SK-N-SH (cell line): ENCODE results near the gene DSCAML1. TPM values are rescaled to one million over a fixed set of nuclear protein-coding genes. Genes with fewer than 3 reads are reported as not detected.

ENCODE experiments used
- CTCF ChIA-PET: fragments of 300-600, 350-600 bp; formaldehyde crosslinking; extraction: SDS; loops from one replicate; lab custom pipeline; 2021; lab: Yijun Ruan, JAX
- POLR2A ChIA-PET: fragments of 350-600 bp; sonication (Branson Sonifier 250); formaldehyde crosslinking; extraction: SDS; loops from one replicate; lab custom pipeline; 2020; ENCODE audit warnings: antibody characterized with exemption, inconsistent platforms; lab: Yijun Ruan, JAX
- DNase-seq: peaks from one replicate; pipeline ENCODE4 v3.0.0; 2012
- H2AFZ ChIP-seq: fragments of 200-600 bp; sonication (generic); 2 replicates; pipeline ENCODE4 v1.8.1; 2016; ENCODE audit warnings: antibody characterized with exemption, mild to moderate bottlenecking, low read depth
- H3F3A ChIP-seq: fragments of 200-600 bp; sonication (generic); replicated peaks from 2 replicates; pipeline ENCODE3; 2016; ENCODE audit warnings: antibody characterized with exemption, mild to moderate bottlenecking; ENCODE audit not compliant: insufficient read depth
- H3K27ac ChIP-seq, 2 experiments: fragments of 200-500 bp in 1 of 2; fragments of 200-600 bp in 1 of 2; sonication (Bioruptor generic) in 1 of 2; sonication (generic), shearing (Covaris generic) in 1 of 2; 2 replicates each; pipeline versions ENCODE4 v1.5.1 to v1.6.1; 2014 to 2016; ENCODE audit warnings: low read depth in 2 of 2, inconsistent platforms in 1 of 2, low read length in 1 of 2, mild to moderate bottlenecking in 1 of 2, mixed read lengths in 1 of 2
- H3K27me3 ChIP-seq: fragments of 200-600 bp; sonication (generic), shearing (Covaris generic); 2 replicates; pipeline ENCODE4 v1.6.1; 2016; ENCODE audit warnings: mixed run types; ENCODE audit not compliant: insufficient read depth
- H3K36me3 ChIP-seq, 2 experiments: fragments of 200-500 bp in 1 of 2; fragments of 200-600 bp in 1 of 2; sonication (Bioruptor generic) in 1 of 2; sonication (generic) in 1 of 2; replicated peaks in 1 of 2; 2 replicates each; pipeline versions ENCODE3 to v1.5.1; 2014 to 2016; ENCODE audit warnings: low read length in 1 of 2, mild to moderate bottlenecking in 1 of 2; ENCODE audit not compliant: insufficient read depth in 2 of 2, control insufficient read depth in 1 of 2
- H3K4me1 ChIP-seq, 2 experiments: fragments of 200-500 bp in 1 of 2; fragments of 200-600 bp in 1 of 2; sonication (Bioruptor generic) in 1 of 2; sonication (generic), shearing (Covaris generic) in 1 of 2; 2 replicates each; pipeline versions ENCODE4 v1.5.1 to v1.6.1; 2014 to 2016; ENCODE audit warnings: low read depth in 1 of 2, low read length in 1 of 2, mixed run types in 1 of 2; ENCODE audit not compliant: insufficient read depth in 2 of 2, control insufficient read depth in 1 of 2
- H3K4me2 ChIP-seq: fragments of 200-600 bp; sonication (generic), shearing (Covaris generic); 2 replicates; pipeline ENCODE4 v1.6.1; 2017; ENCODE audit warnings: mixed run types
- H3K4me3 ChIP-seq, 2 experiments: fragments of 200-500 bp in 1 of 2; fragments of 200-600 bp in 1 of 2; sonication (Bioruptor generic) in 1 of 2; sonication (generic), shearing (Covaris generic) in 1 of 2; 2 replicates each; pipeline versions ENCODE4 v1.5.1 to v1.8.1; 2014 to 2016; ENCODE audit warnings: low read depth in 2 of 2, inconsistent platforms in 1 of 2, low read length in 1 of 2, mild to moderate bottlenecking in 1 of 2, mixed read lengths in 1 of 2, moderate library complexity in 1 of 2
- H3K79me2 ChIP-seq: fragments of 200-600 bp; sonication (generic); 2 replicates; pipeline ENCODE4 v1.8.1; 2017; ENCODE audit warnings: mild to moderate bottlenecking; ENCODE audit not compliant: insufficient read depth
- H3K9ac ChIP-seq: fragments of 200-600 bp; sonication (generic); 2 replicates; pipeline ENCODE4 v1.6.1; 2017; ENCODE audit warnings: mixed run types
- H3K9me2 ChIP-seq: fragments of 200-600 bp; sonication (generic); 2 replicates; pipeline ENCODE4 v1.6.1; 2017; ENCODE audit warnings: mixed run types
- H3K9me3 ChIP-seq: fragments of 200-600 bp; sonication (generic); 2 replicates; pipeline ENCODE4 v1.6.1; 2017; ENCODE audit warnings: mixed run types, mild to moderate bottlenecking, moderate library complexity
- H4K20me1 ChIP-seq: fragments of 200-600 bp; sonication (generic); 2 replicates; pipeline ENCODE4 v1.6.1; 2017; ENCODE audit warnings: mild to moderate bottlenecking, mixed run types; ENCODE audit not compliant: insufficient read depth
- CHD2 ChIP-seq: fragments of 150-350 bp; IDR thresholded peaks from 2 replicates; pipeline ENCODE4 v1.6.1; 2018; ENCODE audit warnings: low read length; ENCODE audit not compliant: partially characterized antibody
- FOSL2 ChIP-seq: IDR thresholded peaks from 2 replicates; pipeline ENCODE4 v1.4.0; 2012; ENCODE audit warnings: low read depth, mild to moderate bottlenecking, moderate library complexity, borderline replicate concordance
- FOXJ3 ChIP-seq: sonication (generic); formaldehyde crosslinking; IDR thresholded peaks from 2 replicates; pipeline ENCODE4 v1.5.1; 2020; ENCODE audit warnings: mild to moderate bottlenecking, missing genetic modification reagents
- GATA2 ChIP-seq: sonication (generic); formaldehyde crosslinking; IDR thresholded peaks from 2 replicates; pipeline ENCODE4 v1.5.0; 2020; ENCODE audit warnings: mild to moderate bottlenecking, missing genetic modification reagents
- JUND ChIP-seq: IDR thresholded peaks from 2 replicates; pipeline ENCODE4 v1.4.0; 2012
- MXI1 ChIP-seq: IDR thresholded peaks from 2 replicates; pipeline ENCODE4 v1.6.1; 2012; ENCODE audit warnings: mild to moderate bottlenecking, low read depth, low read length, improper control_type of control experiment
- NFIC ChIP-seq: IDR thresholded peaks from 2 replicates; pipeline ENCODE4 v1.4.0; 2012; ENCODE audit warnings: borderline replicate concordance
- NRF1 ChIP-seq: IDR thresholded peaks from 2 replicates; pipeline ENCODE4 v1.6.1; 2012; ENCODE audit warnings: low read depth, mild to moderate bottlenecking, low read length
- POLR2AphosphoS5 ChIP-seq: IDR thresholded peaks from 2 replicates; pipeline ENCODE4 v1.6.1; 2012; ENCODE audit warnings: low read depth, low read length
- RAD21 ChIP-seq: IDR thresholded peaks from 2 replicates; pipeline ENCODE4 v1.6.1; 2012; ENCODE audit warnings: mild to moderate bottlenecking, low read length
- RCOR1 ChIP-seq: fragments of 150-350 bp; IDR thresholded peaks from 2 replicates; pipeline ENCODE4 v1.6.1; 2017; ENCODE audit warnings: antibody characterized with exemption, low read length
- RXRA ChIP-seq: IDR thresholded peaks from 2 replicates; pipeline ENCODE4 v1.4.0; 2012; ENCODE audit warnings: low read depth, mild to moderate bottlenecking, borderline replicate concordance
- TAF1 ChIP-seq: IDR thresholded peaks from 2 replicates; pipeline ENCODE4 v1.6.1; 2012; ENCODE audit warnings: low read depth, mild to moderate bottlenecking, low read length, moderate library complexity, borderline replicate concordance
- TEAD4 ChIP-seq: IDR thresholded peaks from 2 replicates; pipeline ENCODE4 v1.4.0; 2012; ENCODE audit warnings: mild to moderate bottlenecking, borderline replicate concordance; ENCODE audit not compliant: insufficient read depth
- YY1 ChIP-seq: IDR thresholded peaks from 2 replicates; pipeline ENCODE4 v1.4.0; 2012; ENCODE audit warnings: low read depth, mild to moderate bottlenecking
- WGBS: methylation state at CpG from one replicate; pipeline ENCODE4 v1.1.6; 2017; ENCODE audit warnings: low lambda C conversion rate; 5-methylcytosine and 5-hydroxymethylcytosine counted together
- polyA plus RNA-seq, 3 experiments: library from polyadenylated mRNA; depleted of rRNA; stranded (reverse); fragments of >200 nt; gene quantifications; 2 replicates each; pipeline ENCODE4 v1.2.3, GENCODE V29; 2012
- TF ChIP-seq, protein P1 (sequence below): IDR thresholded peaks from 2 replicates; pipeline ENCODE4 v1.4.0; 2012; ENCODE audit warnings: low read depth
- TF ChIP-seq, protein P2 (sequence below): IDR thresholded peaks from 2 replicates; pipeline ENCODE4 v1.6.1; 2012; ENCODE audit warnings: mild to moderate bottlenecking, low read depth, low read length, moderate library complexity
- TF ChIP-seq, protein P3 (sequence below): fragments of 200-600 bp; sonication (generic); IDR thresholded peaks from 2 replicates; pipeline ENCODE4 v1.6.1; 2017; ENCODE audit warnings: antibody characterized with exemption, mild to moderate bottlenecking, moderate library complexity
- TF ChIP-seq, protein P4 (sequence below): IDR thresholded peaks from 2 replicates; pipeline ENCODE4; 2012
- TF ChIP-seq, protein P5 (sequence below): fragments of 150-350 bp; IDR thresholded peaks from 2 replicates; pipeline ENCODE4 v1.6.1; 2017; ENCODE audit warnings: antibody characterized with exemption, low read length, low read depth, borderline replicate concordance

Gene DSCAML1
- polyA plus RNA-seq, 1 of the 3 experiments (the other 2 are of a cell fraction), result not detected

DNA sequence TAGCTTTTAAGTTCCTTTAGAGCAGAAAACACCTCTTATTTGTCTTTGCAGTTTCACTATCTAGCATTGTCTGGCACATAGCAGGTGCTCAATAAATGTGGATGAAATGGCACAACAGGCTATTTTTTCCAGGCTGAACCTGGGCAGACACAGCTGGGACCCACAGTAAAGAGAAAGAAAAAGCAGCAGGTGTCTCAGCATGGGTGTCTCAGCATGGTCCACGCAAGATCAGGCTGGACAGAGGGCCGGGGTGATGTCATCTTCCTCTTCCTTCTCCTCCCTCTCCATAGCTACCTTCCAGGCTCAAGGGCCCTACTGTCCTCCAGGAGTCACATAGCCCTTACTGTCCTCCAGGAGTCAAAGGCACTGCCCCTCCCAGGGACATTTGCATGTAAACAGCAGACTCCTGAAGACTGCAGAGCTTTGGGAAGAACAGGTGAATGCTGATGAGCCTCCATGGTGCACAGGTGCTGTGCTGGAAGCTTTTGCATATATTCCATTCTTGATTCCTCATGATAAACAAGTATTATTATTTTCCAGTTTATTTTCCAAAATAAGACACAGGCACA lies 65.2 kb downstream of the DSCAML1 start:
- Histone ChIP-seq H3K4me1 (peaks cover 0 to 21% of the 10 kb centered on the region in 2 experiments; a peak in 1 of 4 replicates), H4K20me1 (no peaks in the 10 kb centered on the region), H3K4me3 (no peak overlapping the region), H3K27me3 (no peaks in the 10 kb centered on the region), H3K36me3 (no peaks in the 10 kb centered on the region), H3F3A (no peaks in the 10 kb centered on the region), H2AFZ (no peak overlapping the region), H3K79me2 (no peaks in the 10 kb centered on the region), H3K9me3 (no peaks in the 10 kb centered on the region), H3K4me2 (no peak overlapping the region), H3K27ac (no peak overlapping the region), H3K9ac (no peak overlapping the region), H3K9me2 (no peaks in the 10 kb centered on the region)
- no peak for DNase-seq
- ChIA-PET CTCF (interaction anchor here (0.9 to 2.2 kb wide), 6 partner anchors 9 to 305 kb away, joined by 3 to 6 read pairs (median 4); no protein-coding TSS in a partner anchor), POLR2A (no interaction called here)
- 53% methylated on average over 2 of the region's 2 CpGs for WGBS
- TF ChIP-seq, protein P1, sequence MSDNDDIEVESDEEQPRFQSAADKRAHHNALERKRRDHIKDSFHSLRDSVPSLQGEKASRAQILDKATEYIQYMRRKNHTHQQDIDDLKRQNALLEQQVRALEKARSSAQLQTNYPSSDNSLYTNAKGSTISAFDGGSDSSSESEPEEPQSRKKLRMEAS, result no peak
- TF ChIP-seq NRF1, result no peak
- TF ChIP-seq, protein P2, sequence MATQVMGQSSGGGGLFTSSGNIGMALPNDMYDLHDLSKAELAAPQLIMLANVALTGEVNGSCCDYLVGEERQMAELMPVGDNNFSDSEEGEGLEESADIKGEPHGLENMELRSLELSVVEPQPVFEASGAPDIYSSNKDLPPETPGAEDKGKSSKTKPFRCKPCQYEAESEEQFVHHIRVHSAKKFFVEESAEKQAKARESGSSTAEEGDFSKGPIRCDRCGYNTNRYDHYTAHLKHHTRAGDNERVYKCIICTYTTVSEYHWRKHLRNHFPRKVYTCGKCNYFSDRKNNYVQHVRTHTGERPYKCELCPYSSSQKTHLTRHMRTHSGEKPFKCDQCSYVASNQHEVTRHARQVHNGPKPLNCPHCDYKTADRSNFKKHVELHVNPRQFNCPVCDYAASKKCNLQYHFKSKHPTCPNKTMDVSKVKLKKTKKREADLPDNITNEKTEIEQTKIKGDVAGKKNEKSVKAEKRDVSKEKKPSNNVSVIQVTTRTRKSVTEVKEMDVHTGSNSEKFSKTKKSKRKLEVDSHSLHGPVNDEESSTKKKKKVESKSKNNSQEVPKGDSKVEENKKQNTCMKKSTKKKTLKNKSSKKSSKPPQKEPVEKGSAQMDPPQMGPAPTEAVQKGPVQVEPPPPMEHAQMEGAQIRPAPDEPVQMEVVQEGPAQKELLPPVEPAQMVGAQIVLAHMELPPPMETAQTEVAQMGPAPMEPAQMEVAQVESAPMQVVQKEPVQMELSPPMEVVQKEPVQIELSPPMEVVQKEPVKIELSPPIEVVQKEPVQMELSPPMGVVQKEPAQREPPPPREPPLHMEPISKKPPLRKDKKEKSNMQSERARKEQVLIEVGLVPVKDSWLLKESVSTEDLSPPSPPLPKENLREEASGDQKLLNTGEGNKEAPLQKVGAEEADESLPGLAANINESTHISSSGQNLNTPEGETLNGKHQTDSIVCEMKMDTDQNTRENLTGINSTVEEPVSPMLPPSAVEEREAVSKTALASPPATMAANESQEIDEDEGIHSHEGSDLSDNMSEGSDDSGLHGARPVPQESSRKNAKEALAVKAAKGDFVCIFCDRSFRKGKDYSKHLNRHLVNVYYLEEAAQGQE, result no peak
- no peak for TF ChIP-seq YY1
- no peak for TF ChIP-seq RXRA
- TF ChIP-seq JUND, result no peak
- TF ChIP-seq TEAD4, result no peak
- TF ChIP-seq, protein P3, sequence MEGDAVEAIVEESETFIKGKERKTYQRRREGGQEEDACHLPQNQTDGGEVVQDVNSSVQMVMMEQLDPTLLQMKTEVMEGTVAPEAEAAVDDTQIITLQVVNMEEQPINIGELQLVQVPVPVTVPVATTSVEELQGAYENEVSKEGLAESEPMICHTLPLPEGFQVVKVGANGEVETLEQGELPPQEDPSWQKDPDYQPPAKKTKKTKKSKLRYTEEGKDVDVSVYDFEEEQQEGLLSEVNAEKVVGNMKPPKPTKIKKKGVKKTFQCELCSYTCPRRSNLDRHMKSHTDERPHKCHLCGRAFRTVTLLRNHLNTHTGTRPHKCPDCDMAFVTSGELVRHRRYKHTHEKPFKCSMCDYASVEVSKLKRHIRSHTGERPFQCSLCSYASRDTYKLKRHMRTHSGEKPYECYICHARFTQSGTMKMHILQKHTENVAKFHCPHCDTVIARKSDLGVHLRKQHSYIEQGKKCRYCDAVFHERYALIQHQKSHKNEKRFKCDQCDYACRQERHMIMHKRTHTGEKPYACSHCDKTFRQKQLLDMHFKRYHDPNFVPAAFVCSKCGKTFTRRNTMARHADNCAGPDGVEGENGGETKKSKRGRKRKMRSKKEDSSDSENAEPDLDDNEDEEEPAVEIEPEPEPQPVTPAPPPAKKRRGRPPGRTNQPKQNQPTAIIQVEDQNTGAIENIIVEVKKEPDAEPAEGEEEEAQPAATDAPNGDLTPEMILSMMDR, result no peak
- TF ChIP-seq, protein P4, sequence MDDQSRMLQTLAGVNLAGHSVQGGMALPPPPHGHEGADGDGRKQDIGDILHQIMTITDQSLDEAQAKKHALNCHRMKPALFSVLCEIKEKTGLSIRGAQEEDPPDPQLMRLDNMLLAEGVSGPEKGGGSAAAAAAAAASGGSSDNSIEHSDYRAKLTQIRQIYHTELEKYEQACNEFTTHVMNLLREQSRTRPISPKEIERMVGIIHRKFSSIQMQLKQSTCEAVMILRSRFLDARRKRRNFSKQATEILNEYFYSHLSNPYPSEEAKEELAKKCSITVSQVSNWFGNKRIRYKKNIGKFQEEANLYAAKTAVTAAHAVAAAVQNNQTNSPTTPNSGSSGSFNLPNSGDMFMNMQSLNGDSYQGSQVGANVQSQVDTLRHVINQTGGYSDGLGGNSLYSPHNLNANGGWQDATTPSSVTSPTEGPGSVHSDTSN, result no peak
- no peak for TF ChIP-seq POLR2AphosphoS5
- TF ChIP-seq NFIC, result no peak
- TF ChIP-seq FOXJ3 (CRISPR knock-in tag), result no peak
- no peak for TF ChIP-seq MXI1
- no peak for TF ChIP-seq TAF1
- TF ChIP-seq, protein P5, sequence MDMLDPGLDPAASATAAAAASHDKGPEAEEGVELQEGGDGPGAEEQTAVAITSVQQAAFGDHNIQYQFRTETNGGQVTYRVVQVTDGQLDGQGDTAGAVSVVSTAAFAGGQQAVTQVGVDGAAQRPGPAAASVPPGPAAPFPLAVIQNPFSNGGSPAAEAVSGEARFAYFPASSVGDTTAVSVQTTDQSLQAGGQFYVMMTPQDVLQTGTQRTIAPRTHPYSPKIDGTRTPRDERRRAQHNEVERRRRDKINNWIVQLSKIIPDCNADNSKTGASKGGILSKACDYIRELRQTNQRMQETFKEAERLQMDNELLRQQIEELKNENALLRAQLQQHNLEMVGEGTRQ, result no peak
- no peak for TF ChIP-seq CHD2
- TF ChIP-seq FOSL2, result no peak
- no peak for TF ChIP-seq RCOR1
- TF ChIP-seq GATA2 (CRISPR knock-in tag), result no peak
- TF ChIP-seq RAD21, result no peak
